ENCODE data around the gene SASH1. TPM values are rescaled to one million over a fixed set of nuclear protein-coding genes. Genes with fewer than 3 reads are reported as not detected.

SASH1 gene
- total and polyA plus RNA-seq, 2 experiments from 2014 or later: 7.5 to 7.8 TPM

DNA sequence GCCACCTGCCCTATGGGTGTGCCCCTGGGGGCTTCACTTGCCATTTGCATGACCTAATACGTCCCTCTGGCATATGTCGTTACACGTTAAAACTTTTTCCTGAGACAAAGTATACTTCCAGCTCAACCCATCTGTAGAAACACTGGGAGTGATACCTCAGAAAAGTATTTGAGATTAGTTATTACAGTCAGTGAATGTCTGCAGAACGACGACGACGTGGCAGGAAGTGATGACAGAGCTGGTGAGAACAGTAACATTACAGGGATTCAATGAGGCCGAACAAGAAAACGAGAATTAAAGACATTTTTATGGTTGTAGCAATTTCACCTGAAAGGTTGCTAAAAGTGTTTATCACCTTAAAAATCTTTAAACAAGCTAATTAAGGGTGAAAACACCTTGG is 40.2 kb downstream of the SASH1 start:
- Histone ChIP-seq H3K9me3 (ENCODE audit: low read depth) (no peaks in the 10 kb centered on the region), H3K36me3 (replicated peaks; ENCODE audit: insufficient read depth, low read depth) (no peaks in the 10 kb centered on the region), H3K4me3 (no peak overlapping the region), H4K20me1 (ENCODE audit: insufficient read depth, poor library complexity, severe bottlenecking) (no peaks in the 10 kb centered on the region), H3K27ac (no peak overlapping the region), H3K79me2 (peaks cover 4% of the 10 kb centered on the region), H3K27me3 (no peaks in the 10 kb centered on the region), H3K4me2 (no peak overlapping the region), H3K4me1 (ENCODE audit: insufficient read depth) (no peaks in the 10 kb centered on the region), H2AFZ (no peak overlapping the region), H3K9me2 (replicated peaks; ENCODE audit: insufficient read depth) (no peaks in the 10 kb centered on the region)
- WGBS (ENCODE audit: low lambda C conversion rate, missing lambda C conversion rate): 86% methylated on average over 9 of the region's 9 CpGs
- DNase-seq (ENCODE audit: low spot score): no peak
- TF ChIP-seq EZH2 (IDR thresholded peaks at IDR 0.05; ENCODE audit: borderline replicate concordance): no peak

DNA sequence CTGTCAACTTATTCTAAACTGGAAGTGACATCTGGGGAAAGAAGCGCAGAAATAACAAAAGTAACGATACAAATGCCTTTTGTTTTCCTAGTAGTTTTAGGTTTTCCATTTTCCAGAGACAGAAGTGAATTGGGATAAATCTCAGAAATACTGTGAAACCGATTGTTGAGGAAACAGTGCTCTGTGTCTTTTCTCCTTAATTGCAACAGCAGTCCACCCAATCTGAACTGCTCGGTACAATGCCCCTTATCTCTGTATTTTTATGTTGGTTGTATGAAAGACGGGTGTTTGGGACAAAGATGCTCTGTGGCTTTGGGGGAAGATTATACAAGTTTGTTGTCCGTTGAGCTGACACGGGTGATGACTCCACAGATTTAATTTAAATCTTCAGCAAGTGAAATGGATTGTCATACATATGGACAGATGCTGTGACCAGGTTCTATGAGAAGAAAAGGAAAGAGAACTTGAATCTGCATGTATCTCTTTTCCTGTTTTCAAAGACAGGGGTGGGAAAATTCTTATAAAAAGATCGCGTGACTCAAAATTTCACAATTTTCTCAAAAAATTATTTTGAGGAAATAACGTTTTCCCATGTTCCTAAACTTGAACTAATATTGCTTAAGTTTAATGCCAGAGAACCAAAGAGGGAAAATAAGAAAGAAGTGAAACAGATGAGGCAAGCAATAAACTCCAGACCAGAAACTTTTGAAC is 41.2 kb downstream of the SASH1 start:
- H3K9me2 ChIP-seq (replicated peaks; ENCODE audit: insufficient read depth): no peaks in the 10 kb centered on the region
- H3K4me1 ChIP-seq (ENCODE audit: insufficient read depth): no peaks in the 10 kb centered on the region
- no peak overlapping the region for H2AFZ ChIP-seq
- TF ChIP-seq, protein P1, sequence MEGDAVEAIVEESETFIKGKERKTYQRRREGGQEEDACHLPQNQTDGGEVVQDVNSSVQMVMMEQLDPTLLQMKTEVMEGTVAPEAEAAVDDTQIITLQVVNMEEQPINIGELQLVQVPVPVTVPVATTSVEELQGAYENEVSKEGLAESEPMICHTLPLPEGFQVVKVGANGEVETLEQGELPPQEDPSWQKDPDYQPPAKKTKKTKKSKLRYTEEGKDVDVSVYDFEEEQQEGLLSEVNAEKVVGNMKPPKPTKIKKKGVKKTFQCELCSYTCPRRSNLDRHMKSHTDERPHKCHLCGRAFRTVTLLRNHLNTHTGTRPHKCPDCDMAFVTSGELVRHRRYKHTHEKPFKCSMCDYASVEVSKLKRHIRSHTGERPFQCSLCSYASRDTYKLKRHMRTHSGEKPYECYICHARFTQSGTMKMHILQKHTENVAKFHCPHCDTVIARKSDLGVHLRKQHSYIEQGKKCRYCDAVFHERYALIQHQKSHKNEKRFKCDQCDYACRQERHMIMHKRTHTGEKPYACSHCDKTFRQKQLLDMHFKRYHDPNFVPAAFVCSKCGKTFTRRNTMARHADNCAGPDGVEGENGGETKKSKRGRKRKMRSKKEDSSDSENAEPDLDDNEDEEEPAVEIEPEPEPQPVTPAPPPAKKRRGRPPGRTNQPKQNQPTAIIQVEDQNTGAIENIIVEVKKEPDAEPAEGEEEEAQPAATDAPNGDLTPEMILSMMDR (IDR thresholded peaks at IDR 0.05; ENCODE audit: poor library complexity): no peak
- TF ChIP-seq EZH2 (IDR thresholded peaks at IDR 0.05; ENCODE audit: borderline replicate concordance): no peak
- no peak for TF ChIP-seq EZH2phosphoT487 (IDR thresholded peaks at IDR 0.05; ENCODE audit: low read depth, severe bottlenecking, unreplicated experiment)
- no peak overlapping the region for H3K4me2 ChIP-seq
- H3K27ac ChIP-seq: no peak overlapping the region
- peaks cover 4% of the 10 kb centered on the region for H3K79me2 ChIP-seq
- no peaks in the 10 kb centered on the region for H4K20me1 ChIP-seq (ENCODE audit: insufficient read depth, poor library complexity, severe bottlenecking)
- no peaks in the 10 kb centered on the region for H3K9me3 ChIP-seq (ENCODE audit: low read depth)
- no peaks in the 10 kb centered on the region for H3K36me3 ChIP-seq (replicated peaks; ENCODE audit: insufficient read depth, low read depth)
- no peaks in the 10 kb centered on the region for H3K27me3 ChIP-seq
- 82% methylated on average over 10 of the region's 10 CpGs for WGBS (ENCODE audit: low lambda C conversion rate, missing lambda C conversion rate)
- H3K4me3 ChIP-seq: no peak overlapping the region
- DNase-seq (ENCODE audit: low spot score): no peak

DNA sequence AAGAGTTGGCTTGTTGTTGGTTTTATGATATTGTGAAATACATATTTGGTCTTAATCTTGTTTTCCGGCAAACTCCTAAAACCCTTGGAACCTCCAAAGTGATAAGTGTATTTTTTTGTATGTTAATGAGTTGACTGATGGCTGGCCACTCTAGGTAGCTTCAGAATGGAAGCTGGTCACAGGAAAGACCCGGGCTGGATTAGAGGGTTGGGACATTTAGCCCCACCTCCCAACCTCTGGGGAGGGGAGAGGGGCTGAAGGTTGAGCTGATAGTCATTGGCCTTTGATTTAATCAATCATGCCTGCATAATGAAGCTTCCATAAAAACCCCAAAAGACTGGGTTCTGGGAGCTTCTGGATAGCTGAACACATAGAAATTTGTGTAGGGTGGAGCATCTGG is 42.7 kb downstream of the SASH1 start:
- Histone ChIP-seq H3K4me2 (no peak overlapping the region), H3K79me2 (no peaks in the 10 kb centered on the region), H3K4me1 (ENCODE audit: insufficient read depth) (no peaks in the 10 kb centered on the region), H3K4me3 (no peak overlapping the region), H3K9me3 (ENCODE audit: low read depth) (no peaks in the 10 kb centered on the region), H3K27me3 (no peaks in the 10 kb centered on the region), H3K27ac (no peak overlapping the region), H3K9me2 (replicated peaks; ENCODE audit: insufficient read depth) (no peaks in the 10 kb centered on the region), H4K20me1 (ENCODE audit: insufficient read depth, poor library complexity, severe bottlenecking) (no peaks in the 10 kb centered on the region), H3K36me3 (replicated peaks; ENCODE audit: insufficient read depth, low read depth) (no peaks in the 10 kb centered on the region), H2AFZ (no peak overlapping the region)
- 69% methylated on average over 2 of the region's 2 CpGs for WGBS (ENCODE audit: low lambda C conversion rate, missing lambda C conversion rate)
- DNase-seq (ENCODE audit: low spot score): no peak
- no peak for TF ChIP-seq EZH2 (IDR thresholded peaks at IDR 0.05; ENCODE audit: borderline replicate concordance)
- no peak for TF ChIP-seq EZH2phosphoT487 (IDR thresholded peaks at IDR 0.05; ENCODE audit: low read depth, severe bottlenecking, unreplicated experiment)
- TF ChIP-seq, protein P1 (IDR thresholded peaks at IDR 0.05; ENCODE audit: poor library complexity): no peak

DNA sequence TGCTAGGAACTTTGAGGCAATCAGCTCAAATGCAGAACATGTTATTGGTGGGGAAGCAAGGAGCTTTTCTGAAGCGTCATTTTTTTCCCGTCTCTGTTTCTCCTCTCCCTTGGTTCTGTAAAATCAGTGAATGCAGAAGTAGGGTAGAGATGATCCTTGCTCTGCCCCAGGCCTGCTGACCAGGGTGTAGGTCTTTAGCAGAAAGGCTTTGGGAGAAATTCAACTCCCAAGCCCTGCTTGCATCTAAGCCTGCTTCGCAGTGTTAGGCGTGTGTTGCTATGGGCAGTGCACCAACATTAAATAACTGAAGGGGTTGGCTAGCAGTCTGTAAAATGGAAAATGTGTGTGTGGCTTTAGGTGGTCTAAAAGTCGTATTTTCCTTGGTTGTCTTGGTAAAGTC is 45.9 kb downstream of the SASH1 start:
- Histone ChIP-seq H3K36me3 (replicated peaks; ENCODE audit: insufficient read depth, low read depth) (no peaks in the 10 kb centered on the region), H3K4me1 (ENCODE audit: insufficient read depth) (no peaks in the 10 kb centered on the region), H2AFZ (no peak overlapping the region), H3K4me3 (no peak overlapping the region), H3K9me2 (replicated peaks; ENCODE audit: insufficient read depth) (no peaks in the 10 kb centered on the region), H3K27me3 (no peaks in the 10 kb centered on the region), H3K27ac (no peak overlapping the region), H3K79me2 (no peaks in the 10 kb centered on the region), H4K20me1 (ENCODE audit: insufficient read depth, poor library complexity, severe bottlenecking) (no peaks in the 10 kb centered on the region), H3K4me2 (no peak overlapping the region), H3K9me3 (ENCODE audit: low read depth) (no peaks in the 10 kb centered on the region)
- DNase-seq (ENCODE audit: low spot score): no peak
- 97% methylated on average over 5 of the region's 5 CpGs for WGBS (ENCODE audit: low lambda C conversion rate, missing lambda C conversion rate)
- no peak for TF ChIP-seq EZH2phosphoT487 (IDR thresholded peaks at IDR 0.05; ENCODE audit: low read depth, severe bottlenecking, unreplicated experiment)
